Cortex of kidney (tissue), 1 donor: ENCODE measurements around the gene NREP.
"Not testable (repeated sequence)": the region's sequence is repeated elsewhere in the genome, so short reads cannot be mapped to it uniquely, and the experiment has no call there.

Experiments used
- DNase-seq: peaks from one replicate; lab custom pipeline; 2025; lab: John Stamatoyannopoulos, UW

Gene NREP

GRCh38 chr5:111739416-111739815 lies 17.6 kb downstream of the NREP start:
- DNase-seq, result no peak

DNA sequence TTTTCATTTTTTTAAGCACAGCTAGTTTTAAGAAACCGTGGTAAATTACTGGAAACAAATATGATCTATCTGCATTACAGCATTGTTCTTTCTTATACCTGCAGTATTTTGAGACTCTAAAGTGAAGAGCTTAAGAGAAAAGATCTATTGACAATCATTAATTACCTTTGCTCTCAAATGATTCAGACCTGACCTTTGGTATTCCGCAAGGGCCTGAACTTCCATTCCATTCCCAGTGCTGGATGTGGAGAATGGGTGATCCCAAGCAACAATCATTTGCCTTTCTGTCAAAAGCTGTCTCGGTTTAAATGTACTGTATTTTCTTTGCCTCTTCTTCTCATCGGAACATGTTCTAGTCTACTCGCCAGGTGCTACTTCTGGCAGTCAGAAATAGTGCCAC lies 18.9 kb downstream of the NREP start:
- no peak for DNase-seq

- no peak for DNase-seq
Observed at GRCh38 chr5:111737716-111738115, 19.3 kb downstream of the NREP start.

GRCh38 chr5:111735583-111736270 lies 21.3 kb downstream of the NREP start:
- DNase-seq, result no peak

DNA sequence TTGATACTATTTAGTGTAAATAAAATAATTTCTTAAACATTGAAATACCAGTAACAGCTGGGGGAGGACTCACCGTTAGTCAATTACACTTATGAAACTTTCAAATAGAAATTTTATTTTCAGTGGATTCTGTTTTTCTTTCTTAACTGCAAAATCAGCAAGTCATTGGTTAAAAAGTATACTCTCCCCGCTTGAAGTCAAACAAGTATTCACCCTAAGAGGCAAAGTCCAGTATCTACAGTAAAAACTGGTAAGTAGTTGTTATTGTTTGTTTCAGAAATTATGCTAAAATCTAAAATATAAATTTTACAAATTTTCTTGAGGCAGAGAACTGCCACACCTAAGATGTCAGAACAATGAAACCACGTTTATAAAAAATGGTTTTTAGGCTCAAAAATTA lies 22.4 kb downstream of the NREP start:
- no peak for DNase-seq

GRCh38 chr5:111734013-111734412 lies 23.0 kb downstream of the NREP start:
- DNase-seq, result no peak

GRCh38 chr5:111733571-111733970 lies 23.4 kb downstream of the NREP start:
- no peak for DNase-seq

DNA sequence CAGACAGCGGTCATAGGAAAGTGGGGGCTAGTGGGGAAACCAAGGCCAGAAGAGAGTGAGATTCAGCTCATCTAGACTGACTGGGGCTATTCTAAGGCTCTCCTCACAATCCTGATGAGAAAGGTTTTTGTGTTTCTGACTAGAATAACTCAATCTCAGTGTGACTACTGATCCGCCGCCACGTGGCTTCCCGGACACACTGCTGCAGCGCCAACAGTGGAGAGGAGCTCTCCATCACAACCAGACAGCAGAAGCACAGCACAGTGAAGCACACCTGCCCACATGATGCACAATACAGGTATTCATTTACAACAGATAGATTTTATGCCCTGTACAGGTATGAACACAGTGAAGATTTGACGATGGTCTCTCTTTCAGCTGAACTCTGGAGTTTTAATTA lies 25.4 kb downstream of the NREP start:
- no peak for DNase-seq

- no peak for DNase-seq
Observed at GRCh38 chr5:111730659-111731382, 26.2 kb downstream of the NREP start.

DNA sequence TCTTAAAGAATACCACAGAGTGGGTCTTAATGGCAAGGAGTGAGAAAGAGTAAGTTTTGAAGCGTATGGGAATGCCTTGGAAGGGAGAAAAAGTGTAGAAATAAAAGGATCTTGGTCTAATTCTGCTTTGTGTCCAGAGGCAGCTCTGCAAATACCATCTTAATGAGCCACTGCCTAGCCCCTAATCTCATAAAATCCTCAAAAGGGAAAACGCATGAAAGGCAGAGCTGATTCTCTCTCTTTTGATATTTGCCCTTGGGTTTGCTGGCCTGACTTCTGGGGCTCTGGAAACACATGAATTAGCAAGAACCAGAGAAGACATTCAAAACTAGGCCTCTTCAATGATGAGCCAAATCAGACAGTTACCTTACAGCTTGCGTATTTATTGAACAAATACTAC lies 28.1 kb downstream of the NREP start:
- no peak for DNase-seq

- DNase-seq, result no peak
Observed at GRCh38 chr5:111726986-111727385, 30.0 kb downstream of the NREP start.

DNA sequence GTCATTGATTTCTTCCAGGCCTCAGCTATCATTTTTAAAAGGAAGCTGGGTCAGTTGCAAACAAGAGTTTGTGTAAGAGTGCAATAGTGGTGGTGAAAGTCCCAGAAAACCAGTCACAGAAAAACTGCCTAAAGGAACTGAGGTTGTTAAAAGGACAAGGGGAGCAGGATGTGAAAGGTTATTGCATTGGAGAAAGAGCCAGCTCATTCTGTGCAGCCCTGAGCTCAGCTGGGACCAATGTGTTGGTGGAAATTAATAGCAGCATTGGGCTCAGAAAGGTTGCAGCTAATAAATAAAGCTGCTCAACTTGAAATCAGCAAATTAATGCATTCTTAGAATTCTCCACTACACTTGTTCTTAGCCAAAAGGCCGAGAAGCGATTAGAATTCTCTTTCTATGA lies 34.9 kb downstream of the NREP start:
- DNase-seq, result no peak

- DNase-seq, result no peak
Observed at GRCh38 chr5:111720333-111720890, 36.6 kb downstream of the NREP start.

DNA sequence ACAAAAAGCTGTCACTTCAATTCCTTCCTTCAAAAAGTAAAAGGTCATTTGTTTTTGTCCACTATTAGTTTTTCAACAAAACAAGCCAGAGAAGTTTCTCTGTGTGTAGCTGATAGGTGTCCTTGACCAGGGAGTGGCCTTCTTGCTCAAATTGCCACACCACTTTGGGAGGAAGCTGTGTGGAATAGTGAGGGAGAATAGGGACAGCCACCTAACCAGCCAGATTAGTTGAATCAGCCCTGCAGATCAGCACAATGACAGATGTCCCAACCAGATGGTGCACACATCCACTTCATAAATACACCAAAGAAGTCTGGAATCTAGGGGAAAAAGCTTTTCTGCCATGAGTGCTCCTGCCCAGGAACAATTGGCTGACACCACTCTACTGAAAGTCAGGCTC lies 37.2 kb downstream of the NREP start:
- no peak for DNase-seq

GRCh38 chr5:111716789-111717188 lies 40.2 kb downstream of the NREP start:
- DNase-seq, result not testable (repeated sequence)

GRCh38 chr5:111707630-111708164 lies 49.3 kb downstream of the NREP start:
- DNase-seq, result no peak

DNA sequence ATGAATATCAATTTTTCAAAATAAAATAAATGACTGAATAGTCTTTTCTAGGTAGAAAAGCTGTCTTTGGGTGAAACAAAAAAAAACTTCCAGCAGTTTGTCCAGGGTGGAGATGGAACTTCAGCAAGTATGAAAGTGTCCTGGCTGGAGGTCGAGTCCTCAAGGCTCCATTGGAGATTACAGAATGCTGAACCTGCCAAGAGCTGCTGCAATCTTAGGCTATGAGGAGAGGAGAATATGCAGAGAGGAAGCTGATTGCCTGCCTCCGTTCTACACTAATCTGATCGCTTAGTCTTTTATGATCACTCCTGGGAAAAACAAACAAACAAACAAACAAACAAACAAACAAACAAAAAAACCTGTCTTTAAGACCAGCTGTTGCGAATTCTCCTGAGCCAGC lies 50.6 kb downstream of the NREP start:
- no peak for DNase-seq

GRCh38 chr5:111704452-111705085 lies 52.4 kb downstream of the NREP start:
- no peak for DNase-seq

- DNase-seq, result no peak
Observed at GRCh38 chr5:111703662-111704061, 53.3 kb downstream of the NREP start.

GRCh38 chr5:111699976-111700375 lies 57.0 kb downstream of the NREP start:
- no peak for DNase-seq

DNA sequence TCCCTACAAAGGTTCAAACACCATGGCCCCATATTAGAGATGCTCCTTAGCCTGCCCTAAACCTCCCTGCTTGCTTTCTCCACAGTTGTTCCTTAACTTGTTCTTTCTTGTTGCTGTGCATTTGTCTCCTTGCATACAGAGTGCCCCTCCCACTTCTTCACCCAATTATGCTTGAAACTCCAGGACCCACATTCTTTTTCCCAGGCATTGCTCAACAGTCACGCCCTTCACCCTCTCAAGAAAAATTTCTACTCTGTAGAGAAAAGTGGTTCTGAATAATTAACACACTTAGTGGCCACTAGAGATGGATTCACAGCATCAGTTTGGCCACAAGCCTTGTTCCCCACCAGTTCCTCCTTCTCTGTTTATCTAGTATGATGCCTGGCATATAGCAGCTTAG lies 57.7 kb downstream of the NREP start:
- DNase-seq, result no peak

GRCh38 chr5:111697881-111698757 lies 58.9 kb downstream of the NREP start:
- no peak for DNase-seq
